HG02763 (cell line): Measurements from ENCODE around the gene ZDHHC3.
"Not testable (repeated sequence)": the region's sequence is repeated elsewhere in the genome, so short reads cannot be mapped to it uniquely, and the experiment has no call there.

ENCODE experiments used
- ATAC-seq: cut with Tn5 transposase; IDR thresholded peaks from one replicate; pipeline ENCODE4 v1.9.1; 2021; ENCODE audit warnings: mild to moderate bottlenecking, moderate library complexity; ENCODE audit not compliant: unreplicated experiment

The ZDHHC3 gene

DNA sequence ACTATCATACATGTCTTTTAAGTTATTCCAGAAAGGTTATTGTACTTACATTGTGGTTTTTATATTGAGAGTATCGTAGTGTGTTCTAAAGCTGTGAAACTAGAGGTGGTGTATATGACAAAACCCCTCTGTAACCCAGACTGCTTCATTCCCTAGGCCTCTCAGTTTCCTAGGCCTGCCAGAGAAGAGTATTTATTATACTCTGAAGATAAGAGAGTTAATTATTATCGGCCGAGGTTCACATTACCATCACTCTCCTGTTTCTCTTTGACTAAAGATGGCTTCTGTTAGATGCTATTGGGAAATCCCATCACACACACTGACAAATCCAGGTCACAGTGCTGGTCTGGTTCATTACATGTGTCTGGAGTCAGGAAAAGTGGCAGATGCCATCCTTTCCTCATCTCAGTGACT lies 20.6 kb upstream of the ZDHHC3 start:
- no peak for ATAC-seq

DNA sequence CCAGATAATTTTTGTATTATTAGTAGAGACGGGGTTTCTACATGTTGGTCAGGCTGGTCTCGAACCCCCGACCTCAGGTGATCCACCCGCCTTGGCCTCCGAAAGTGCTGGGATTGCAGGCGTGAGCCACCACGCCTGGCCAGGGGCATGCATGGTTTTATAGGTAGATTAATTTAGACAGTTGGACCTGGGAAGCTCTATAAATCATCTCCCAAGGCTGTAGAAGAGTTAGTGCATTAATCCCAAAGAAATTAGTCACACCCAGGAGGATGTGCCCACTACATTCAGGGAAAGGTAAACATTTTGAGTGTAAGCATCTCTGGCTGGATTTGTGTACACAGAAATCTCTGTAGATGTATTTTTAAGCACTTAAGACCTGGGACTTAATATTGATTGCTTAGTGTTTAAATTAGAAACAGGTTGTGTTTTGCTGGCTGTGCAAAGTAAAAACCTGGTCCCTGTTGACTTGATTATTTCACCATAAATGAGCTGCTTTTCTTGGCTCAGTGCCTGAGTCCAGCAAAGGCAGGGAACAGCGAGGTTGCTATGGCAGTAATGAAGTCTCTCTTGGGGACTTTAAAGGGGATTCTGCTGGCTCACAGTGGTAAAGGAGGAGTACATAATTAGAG lies 19.3 kb upstream of the ZDHHC3 start:
- ATAC-seq = no peak

GRCh38 chr3:44993471-44994205 lies 17.7 kb upstream of the ZDHHC3 start:
- ATAC-seq = no peak

DNA sequence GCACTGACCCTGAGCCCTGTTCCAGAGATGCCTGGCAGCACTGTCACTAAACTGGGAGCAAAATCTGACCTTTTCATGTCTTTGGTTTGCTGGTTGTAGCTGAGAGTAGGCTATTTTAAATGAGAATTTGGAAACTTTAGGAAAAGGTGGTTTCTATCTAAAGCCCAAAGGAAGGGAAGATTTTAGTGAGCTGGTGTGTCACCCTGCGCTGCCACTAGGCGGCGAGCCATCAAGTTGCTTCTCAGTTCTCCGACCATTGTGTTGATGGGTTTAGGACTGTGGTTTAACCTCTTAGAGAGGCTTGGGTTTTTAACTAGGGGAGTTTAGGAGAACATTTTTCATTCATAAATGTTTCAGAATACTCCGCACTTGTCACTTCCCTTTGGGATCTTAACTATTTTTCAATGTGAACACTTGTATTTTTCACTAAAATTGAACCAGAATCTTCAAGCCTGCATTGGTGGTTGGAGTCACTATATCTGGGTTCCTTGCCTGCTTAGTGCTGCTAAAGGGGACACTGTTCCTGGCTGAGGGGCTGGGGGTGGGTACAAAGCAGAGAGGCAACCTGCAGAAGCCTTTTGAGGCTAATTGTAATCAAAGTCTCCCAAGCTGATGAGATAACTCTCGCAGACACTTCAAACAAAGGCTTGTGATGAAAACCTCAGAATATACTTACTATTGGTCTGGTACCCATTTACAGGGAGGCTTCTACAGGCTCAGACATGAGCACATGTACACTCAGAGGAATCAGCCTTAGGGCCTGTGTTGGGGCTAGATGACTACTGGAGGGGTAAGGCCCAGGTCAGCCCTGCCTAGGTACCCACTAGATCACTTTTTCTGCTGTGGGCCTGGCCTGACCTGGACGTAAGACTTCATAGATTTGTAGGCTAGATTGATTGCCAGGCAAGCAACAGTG lies 16.8 kb upstream of the ZDHHC3 start:
- no peak for ATAC-seq

DNA sequence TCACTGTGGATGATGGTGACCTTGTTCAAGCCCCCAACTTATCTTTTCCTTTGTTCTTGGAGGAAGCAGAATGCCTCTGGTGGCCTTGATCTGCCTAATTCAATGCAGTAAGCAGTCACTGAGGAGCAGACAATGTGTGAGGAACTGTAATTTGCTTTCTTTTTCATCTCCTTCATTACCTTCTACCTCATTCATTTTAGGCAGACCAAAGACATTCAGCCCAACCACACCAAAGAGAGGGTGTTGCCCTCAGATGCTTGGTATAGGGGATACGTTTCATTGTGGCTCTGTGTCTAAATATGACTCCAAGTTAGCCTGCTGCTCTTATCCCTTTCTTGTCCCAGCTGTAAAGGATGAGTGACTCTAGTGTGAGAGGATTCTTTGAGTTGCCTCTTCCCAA lies 15.4 kb upstream of the ZDHHC3 start:
- no peak for ATAC-seq

DNA sequence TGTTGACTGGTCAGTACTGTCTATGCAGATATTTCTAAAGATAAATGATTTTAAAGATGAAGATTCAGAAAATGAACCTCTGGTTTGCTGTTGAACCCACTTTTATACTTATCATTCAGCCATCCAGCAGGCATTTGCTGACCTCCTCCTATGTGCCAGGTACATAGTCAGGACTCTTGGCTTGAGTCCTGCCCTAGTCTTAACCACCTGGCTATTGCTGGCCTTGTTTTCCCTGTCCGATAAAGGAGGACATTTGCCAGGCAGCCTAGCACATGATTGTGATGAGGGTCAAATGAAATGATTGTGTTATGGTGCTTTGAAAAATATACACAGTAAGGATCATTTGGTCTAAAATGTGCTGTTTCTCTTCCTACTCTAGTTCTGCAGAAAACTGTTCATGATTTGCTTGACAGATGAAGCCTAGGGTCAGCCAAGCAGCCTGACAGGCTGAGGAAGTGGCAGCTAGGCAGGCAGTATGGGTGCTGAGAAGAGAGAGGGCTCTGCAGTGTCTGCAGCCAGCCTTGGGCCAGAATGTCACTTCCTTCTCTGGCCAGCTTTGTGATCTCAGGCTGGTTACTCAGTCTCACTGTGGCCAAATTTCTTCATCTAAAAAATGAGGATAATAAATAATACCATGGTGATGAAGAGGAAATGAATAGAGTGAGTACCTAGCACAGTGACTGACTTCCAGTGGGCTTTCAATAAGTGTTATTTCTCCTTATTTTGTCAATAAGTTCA lies 13.8 kb upstream of the ZDHHC3 start:
- ATAC-seq = no peak

- no peak for ATAC-seq
Measured at GRCh38 chr3:44989141-44989540, 13.2 kb upstream of the ZDHHC3 start.

- ATAC-seq = no peak
Measured at GRCh38 chr3:44988073-44988472, 12.1 kb upstream of the ZDHHC3 start.

DNA sequence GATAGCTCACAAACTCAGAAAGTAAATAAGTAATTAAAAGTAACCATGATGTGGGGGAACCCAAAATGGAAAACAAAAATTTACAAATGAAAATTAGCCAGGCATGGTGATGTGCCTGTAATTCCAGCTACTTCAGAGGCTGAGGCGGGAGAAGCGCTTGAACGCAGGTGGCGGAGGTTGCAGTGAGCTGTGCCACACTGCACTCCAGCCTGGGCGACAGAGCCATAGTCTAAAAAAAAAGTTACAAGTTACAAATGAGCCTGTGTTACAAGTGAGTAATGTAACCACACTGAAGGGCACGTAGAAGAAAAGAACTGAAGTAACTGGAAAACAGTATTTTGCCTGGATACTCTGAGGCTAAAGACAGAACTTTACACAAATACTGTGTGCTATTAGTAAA lies 11.4 kb upstream of the ZDHHC3 start:
- no peak for ATAC-seq

DNA sequence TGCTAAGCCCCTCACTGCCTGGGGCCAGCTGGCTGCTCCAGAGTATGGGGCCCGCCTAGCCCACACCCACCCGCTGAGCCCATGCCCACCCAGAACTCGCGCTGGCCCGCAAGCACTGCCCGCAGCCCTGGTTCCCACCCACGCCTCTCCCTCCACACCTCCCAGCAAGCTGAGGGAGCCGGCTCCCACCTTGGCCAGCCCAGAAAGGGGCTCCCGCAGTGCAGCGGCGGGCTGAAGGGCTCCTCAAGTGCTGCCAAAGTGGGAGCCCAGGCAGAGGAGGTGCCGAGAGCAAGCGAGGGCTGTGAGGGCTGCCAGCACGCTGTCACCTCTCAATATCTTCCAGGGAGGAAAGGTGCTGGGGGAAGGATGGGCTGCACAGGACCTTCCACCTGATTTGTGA lies 10.4 kb upstream of the ZDHHC3 start:
- not testable (repeated sequence) for ATAC-seq

GRCh38 chr3:44984335-44984734 lies 8.4 kb upstream of the ZDHHC3 start:
- ATAC-seq = no peak

DNA sequence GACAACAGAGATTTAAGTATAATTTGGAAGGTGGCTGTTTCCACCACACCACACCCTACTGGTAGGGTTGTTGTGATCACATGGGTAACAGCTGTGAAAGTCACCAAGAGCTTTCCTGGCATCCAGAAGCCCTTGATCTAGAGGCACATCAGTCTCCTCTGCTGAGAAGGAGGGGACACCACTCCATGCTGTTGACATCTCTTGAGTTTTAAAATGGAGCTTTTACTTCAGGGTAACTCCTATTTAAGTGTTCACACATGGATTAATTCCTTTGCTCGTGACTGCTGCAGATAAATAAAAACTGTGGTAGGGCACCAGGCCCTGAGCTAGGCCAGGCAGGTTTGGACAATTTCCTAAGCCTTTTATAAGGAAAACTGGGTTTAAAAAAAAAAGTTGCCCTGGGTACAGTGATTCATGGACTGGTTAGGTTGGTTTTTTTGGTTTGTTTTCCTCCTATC lies 7.5 kb upstream of the ZDHHC3 start:
- no peak for ATAC-seq

DNA sequence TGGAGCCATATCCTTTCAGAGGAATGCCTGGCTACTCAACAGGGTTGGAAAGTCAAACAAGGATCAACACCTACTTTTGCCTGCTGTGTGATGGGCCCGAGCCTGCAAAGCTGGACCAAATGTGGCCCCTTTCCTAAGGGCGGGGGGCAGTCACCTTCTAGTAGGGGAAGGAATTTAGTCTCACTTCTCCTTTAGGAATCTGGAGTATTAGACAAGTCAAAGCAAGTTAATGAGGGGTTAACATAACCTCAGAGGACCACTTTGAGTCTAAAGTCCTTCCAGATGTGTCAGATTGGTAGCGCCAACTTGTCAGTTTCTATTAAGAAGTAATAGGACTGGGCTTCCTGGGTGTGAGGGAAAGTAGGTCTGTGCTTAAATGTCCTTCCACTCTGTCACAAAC lies 6.8 kb upstream of the ZDHHC3 start:
- no peak for ATAC-seq

DNA sequence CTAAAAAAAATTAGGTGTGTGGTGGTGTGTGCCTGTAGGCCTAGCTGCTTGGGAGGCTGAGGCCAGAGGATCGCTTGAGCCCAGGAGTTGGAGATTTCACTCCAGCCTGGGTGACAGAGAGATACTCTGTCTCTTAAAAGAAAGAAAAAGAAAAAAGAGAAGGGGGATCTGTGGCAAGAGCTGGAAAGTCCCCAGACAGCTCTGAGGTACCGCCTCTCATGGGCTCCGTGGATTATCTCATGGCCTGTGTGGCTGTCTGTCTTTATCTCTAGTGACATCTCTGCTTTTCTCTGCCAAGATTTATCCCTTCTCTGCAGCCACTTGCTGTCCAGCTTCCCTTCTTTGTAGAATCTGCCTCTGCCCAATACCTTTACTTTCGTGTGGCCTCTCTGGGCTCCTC lies 5.8 kb upstream of the ZDHHC3 start:
- ATAC-seq = no peak

- no peak for ATAC-seq
Measured at GRCh38 chr3:44981220-44981619, 5.2 kb upstream of the ZDHHC3 start.

GRCh38 chr3:44974416-44974815 lies 1.6 kb downstream of the ZDHHC3 start:
- ATAC-seq = no peak

DNA sequence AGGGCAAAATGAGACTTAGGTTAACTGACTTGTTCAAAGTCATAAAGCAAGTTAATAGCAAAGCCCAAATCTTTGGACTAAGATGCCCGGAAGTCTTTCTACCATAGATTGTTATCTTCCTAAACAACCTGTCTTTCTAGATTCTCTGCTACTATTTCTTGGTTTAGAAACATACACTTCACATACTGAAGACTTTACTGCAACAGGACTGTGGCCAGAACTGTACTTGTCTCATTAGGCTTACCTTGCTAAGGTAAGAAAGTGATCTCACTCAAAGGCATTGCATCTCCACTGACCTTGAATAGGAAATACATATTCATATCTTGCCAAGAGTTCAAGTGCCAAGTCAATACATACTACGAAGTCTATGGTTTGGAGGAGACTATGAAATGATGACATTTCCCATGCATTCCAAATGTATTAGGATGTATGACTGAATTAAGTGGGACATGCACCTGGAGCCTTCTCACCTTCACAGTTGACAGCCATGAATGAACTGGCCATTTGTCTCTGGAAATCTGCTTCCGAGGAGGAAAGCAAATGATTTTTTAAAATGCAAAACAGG lies 5.0 kb downstream of the ZDHHC3 start:
- ATAC-seq = no peak

- ATAC-seq = no peak
Measured at GRCh38 chr3:44969828-44970179, 6.2 kb downstream of the ZDHHC3 start.

DNA sequence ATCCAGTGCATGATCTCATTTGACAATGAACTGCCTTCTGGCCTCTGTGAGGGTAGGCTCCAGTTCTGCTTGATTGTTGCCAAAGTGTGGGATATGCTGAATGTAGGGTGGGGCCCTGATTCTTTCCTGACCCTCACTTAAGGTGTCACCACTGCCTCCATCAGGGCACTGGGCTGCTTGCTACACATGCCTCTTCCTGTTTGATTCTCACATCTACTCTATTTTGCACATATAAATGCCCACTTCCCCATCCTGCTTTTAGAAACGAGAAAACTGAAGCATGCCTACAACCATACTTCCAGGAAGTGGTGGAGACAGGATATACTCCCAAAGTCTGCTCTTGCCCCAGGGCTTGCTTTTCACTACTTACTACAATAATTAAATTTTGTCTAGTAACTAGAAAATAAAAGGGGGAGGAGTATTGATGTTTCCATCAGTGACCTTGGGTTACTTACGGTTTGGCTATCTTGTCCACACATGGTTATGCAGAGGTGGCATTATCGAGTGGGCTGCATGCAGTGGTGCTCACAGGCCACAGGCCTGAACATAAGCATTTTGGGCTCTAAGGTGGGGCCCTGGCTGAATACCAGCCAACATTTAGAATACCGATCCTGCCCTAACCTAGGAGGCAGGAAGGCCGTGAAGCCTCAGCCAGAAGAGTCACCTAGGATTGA lies 6.7 kb downstream of the ZDHHC3 start:
- no peak for ATAC-seq

- ATAC-seq = no peak
Measured at GRCh38 chr3:44968447-44968858, 7.5 kb downstream of the ZDHHC3 start.
